ENCODE data around the gene HSD11B1.

HSD11B1 gene

GRCh38 chr1:209756615-209757445, 52.2 kb downstream of the HSD11B1 start:
- peak in 1 of 2 donors; percentile 31 for DNase-seq

- DNase-seq, result no peak
Measured at GRCh38 chr1:209758400-209758799, 53.8 kb downstream of the HSD11B1 start.

DNA sequence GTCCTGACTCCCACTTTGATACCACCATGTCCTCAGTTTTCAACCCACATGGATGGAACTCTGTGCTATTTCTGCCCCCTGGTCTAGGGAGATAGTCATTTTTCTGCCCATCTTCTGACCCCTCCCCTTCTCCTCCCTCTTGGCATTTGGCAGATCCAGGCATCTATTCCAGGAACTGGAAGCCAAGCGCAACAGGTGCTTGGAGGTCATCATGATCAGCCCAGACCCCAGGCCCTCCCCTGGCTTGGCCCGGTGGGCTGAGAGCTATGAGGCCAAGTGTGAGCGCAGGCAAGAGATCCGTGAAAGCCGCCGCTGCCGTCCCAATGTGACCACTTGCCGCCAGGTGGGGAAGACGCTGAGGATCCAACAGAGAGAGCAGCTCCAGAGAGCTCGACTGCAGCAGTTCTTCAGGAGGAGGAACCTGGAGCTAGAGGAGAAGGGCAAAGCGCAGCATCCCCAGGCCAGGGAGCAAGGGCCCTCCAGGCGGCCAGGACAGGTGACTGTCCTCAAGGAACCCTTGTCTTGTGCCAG, 55.2 kb downstream of the HSD11B1 start:
- DNase-seq, result no peak

DNA sequence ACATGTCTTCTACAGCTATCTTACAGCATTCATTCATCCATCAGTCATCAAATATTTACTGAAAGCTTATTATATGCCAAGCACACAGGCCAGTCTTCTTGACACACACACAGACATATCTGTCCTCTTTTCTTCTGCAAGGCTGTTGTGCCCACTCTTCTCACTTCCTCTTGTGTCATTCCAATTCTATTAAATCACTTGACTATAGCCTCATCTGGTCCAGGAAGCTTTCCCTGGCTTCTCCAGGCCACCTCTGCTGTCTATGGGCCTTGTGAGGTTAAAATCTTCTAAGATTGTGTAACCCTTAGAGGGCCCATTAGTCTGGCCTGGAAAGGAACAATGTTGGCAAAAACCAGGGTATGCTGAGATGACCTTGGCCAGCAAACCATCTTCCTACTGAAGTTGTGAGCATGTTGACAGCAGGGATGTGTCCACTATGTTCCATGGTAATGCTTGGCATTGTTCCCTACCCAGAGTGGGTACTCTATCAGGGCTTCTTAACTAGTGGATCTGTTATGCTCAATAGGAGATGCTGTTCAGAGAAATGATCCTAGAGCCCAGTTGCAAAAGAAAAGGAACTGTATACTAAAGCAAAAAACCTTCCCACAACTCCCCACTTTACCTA, 56.5 kb downstream of the HSD11B1 start:
- no peak for DNase-seq

DNA sequence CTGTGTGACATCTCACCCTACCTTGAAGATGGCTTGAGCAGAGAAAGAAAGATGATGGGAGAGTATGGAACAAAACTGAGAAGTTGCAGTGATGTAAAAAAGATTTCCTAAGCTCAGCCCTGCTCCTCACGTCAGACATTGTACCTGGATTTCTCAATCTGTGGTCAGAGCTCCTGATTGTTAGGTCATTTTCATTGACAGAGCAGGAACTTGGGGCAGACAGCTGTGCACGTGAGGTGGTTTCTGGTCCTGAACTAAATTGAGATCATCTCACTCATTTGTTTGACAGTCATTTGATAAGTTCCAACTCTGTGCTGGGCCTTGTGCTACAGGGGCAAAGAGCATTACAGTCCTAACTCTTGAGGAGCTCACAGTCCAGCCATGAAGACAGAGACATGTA, 61.4 kb downstream of the HSD11B1 start:
- DNase-seq, result no peak

- no peak for DNase-seq
Measured at GRCh38 chr1:209767096-209767495, 62.5 kb downstream of the HSD11B1 start.

DNA sequence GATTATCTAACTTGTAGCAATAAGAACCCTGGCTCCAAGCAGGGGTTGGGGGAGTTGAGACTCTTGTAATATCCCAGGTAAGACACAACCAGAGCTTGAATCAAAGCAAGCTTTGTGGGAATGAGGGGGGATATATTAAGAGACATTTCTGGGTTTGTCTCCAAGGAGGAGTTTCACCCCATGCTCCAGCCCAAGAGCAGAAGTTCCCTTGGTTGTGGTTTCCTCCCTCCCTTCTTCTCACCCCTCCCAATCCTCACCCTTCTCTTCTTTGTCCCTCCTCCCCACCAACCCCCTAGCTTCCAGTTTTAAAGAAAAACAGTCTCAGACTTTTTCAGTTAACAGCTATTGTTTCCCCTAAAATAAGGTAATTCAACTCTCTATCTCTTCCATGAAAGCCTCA, 63.1 kb downstream of the HSD11B1 start:
- DNase-seq, result no peak

GRCh38 chr1:209768354-209768774, 63.7 kb downstream of the HSD11B1 start:
- DNase-seq, result peak; percentile 74 to 76

- DNase-seq, result peak; percentile 68 to 70
Measured at GRCh38 chr1:209769171-209769904, 64.7 kb downstream of the HSD11B1 start.

DNA sequence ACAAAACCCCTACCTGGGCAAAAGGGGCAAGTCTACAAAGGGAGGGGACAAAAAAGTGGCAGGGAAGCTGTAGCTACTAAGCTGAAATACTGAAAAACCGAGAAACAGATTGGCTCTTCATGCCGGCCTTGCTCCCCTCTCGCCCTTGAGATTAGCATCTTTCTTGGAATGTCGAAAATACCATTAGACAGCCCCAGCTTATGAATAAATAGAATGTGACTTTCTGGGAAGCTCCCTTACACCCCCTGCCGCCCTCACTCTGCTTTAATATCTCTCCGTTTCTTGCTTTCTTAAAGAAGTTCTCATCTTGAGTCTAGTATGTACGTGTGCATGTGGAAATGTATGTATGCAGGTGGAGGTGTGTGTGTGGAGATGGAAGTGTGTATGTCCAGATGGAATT, 65.3 kb downstream of the HSD11B1 start:
- DNase-seq, result no peak

- no peak for DNase-seq
Measured at GRCh38 chr1:209770636-209771415, 66.2 kb downstream of the HSD11B1 start.

DNA sequence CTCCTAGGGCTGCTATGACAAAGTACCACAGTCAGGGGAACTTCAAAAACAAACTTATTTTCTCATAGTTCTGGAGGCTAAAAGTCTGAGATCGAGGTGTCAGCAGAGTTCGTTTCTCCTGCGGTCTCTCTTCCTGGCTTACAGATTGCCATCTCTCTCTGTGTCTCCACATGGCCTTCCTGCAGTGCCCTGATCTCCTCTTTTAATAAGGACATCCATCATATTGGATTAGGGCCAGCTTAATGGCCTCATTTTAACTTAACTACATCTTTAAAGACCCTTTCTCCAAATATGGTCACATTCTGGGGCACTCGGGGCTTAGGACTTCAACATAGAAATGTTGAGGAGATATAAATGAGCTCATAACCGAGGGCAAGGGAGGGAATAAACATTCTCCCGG, 67.5 kb downstream of the HSD11B1 start:
- no peak for DNase-seq

GRCh38 chr1:209774592-209774991, 69.9 kb downstream of the HSD11B1 start:
- no peak for DNase-seq

DNA sequence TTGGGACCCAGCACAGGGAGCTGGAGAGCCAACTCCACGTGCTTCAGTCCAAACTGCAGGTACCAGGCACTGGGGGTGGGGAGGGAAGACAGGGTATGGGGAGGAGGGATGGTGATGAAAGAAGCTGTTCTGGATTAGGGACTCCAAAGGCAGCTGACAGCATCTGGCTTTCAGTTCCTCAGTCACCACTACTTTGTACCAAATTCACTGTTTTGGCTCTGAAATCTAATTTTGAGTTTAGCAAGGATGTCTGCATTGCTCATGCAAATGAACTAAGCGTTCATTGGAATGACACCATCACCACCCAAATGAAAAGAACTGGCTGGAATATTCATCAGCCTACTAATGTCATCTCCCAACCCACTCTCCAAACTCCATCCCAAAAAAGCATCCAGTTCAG, 71.0 kb downstream of the HSD11B1 start:
- no peak for DNase-seq

DNA sequence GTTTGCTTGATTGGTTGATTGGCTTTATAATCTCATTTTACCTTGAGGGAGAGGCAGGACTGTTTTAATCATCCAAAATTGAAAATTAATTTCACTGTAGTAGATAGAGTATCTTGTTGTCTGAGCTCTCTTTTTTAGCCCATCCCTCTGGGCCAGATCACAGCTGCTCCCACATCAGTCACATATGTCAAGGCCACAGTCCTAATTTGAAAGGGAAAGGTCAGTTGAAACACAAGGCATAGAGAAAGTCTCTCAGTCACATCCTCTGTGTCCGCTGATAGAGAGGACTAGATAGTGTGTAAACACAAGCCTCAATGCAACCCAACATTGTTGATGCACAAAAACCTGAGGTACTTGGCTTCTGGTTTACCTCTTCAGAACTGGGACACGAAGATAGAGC, 72.9 kb downstream of the HSD11B1 start:
- DNase-seq, result no peak

- no peak for DNase-seq
Measured at GRCh38 chr1:209778102-209778501, 73.5 kb downstream of the HSD11B1 start.

DNA sequence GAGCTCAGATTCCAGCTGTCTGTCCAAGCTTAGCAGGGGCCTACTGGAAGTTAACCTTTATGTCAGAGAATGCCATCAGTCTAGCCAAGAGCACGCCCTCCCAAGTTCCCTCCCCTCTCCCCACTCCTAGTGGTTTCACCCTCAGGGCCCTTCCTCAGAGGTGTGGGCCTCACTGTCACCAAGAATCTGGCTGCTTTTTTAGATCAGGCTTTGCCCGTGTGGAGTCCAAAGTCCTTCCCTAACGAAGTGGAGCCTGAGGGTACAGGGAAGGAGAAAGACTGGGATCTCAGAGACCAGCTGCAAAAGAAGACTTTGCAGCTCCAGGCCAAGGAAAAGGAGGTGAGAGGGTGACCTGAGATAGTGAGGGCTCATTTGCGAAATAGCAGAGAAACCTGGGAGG, 75.6 kb downstream of the HSD11B1 start:
- DNase-seq, result no peak

DNA sequence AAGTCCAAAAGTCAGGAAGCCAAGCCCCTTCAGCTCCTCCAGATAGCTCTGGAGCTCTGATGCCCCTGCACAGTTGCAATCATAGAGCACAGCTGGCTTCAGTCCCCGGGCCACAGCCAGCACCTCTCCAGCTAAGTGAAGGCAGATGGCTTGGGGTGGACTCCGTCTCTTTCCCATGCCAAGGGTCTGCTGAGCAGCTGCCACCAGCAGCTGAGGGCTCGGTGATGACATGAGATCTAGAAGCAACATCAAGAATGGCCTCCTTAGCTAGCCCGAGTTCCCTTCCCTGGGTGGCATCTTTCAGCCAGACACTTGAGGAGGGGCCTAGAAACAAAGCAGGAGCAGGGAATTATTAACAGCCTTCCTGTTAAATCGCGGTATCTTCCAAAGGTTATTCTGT, 78.7 kb downstream of the HSD11B1 start:
- no peak for DNase-seq

Measured in activated CD4-positive, alpha-beta T cell treated with anti-CD3 and anti-CD28 coated beads for 4 hours (primary cell).